Adrenal gland (tissue), 12 donors: Measurements from ENCODE around the gene MROH2A. TPM values are rescaled to one million over a fixed set of nuclear protein-coding genes. Genes with fewer than 3 reads are reported as not detected.

Experiments used
- DNase-seq, 7 donors: peaks; one replicate each; pipeline ENCODE4 v3.0.0-alpha.2; 2019 to 2020
- H3K27ac ChIP-seq, 5 donors: fragments of 200-600 bp; sonication (generic) in 4 of 5; 1 replicate in 3 of 5; 2 replicates in 2 of 5; pipeline versions ENCODE4 v1.5.1 to v1.8.0; 2016 to 2020; ENCODE audit warnings: mild to moderate bottlenecking in 1 of 5
- H3K27me3 ChIP-seq: fragments of 200-600 bp; 2 replicates; pipeline ENCODE4 v1.8.0; 2021
- H3K36me3 ChIP-seq, 2 donors: fragments of 200-600 bp; replicated peaks in 1 of 2; 1 replicate in 1 of 2; 2 replicates in 1 of 2; pipeline versions ENCODE4 v1.5.1 to v1.8.0; 2018 to 2022
- H3K4me1 ChIP-seq, 2 donors: fragments of 200-600 bp; replicated peaks in 1 of 2; 1 replicate in 1 of 2; 2 replicates in 1 of 2; pipeline versions ENCODE4 v1.5.1 to v1.8.0; 2018 to 2021
- H3K4me3 ChIP-seq, 4 donors: fragments of 200-600 bp; sonication (generic) in 3 of 4; one replicate each; pipeline ENCODE4 v1.5.1; 2016 to 2018
- H3K9me3 ChIP-seq, 3 donors: fragments of 200-600 bp; sonication (generic) in 1 of 3; replicated peaks in 1 of 3; 1 replicate in 2 of 3; 2 replicates in 1 of 3; pipeline versions ENCODE4 v1.5.1 to v1.8.0; 2016 to 2021
- CTCF ChIP-seq, 6 experiments: fragments of 450-650 bp in 4 of 6; fragments of 200-600 bp in 2 of 6; sonication (generic) in 1 of 6; IDR thresholded peaks; 1 replicate in 5 of 6; 2 replicates in 1 of 6; pipeline versions ENCODE4 v1.5.1 to v1.8.0; 2016 to 2021; ENCODE audit warnings: antibody characterized with exemption in 6 of 6, mild to moderate bottlenecking in 2 of 6, moderate library complexity in 1 of 6
- POLR2A ChIP-seq, 2 donors: fragments of 450-650 bp; IDR thresholded peaks; one replicate each; pipeline ENCODE4 v1.6.1; 2017; ENCODE audit warnings: antibody characterized with exemption in 2 of 2, mild to moderate bottlenecking in 2 of 2, moderate library complexity in 1 of 2
- WGBS, 4 donors: extraction: QIAGEN DNeasy Blood & Tissue Kit in 2 of 4; methylation state at CpG; one replicate each; pipeline versions ENCODE4 v1.1.5 to v1.1.7; 2013 to 2017; 5-methylcytosine and 5-hydroxymethylcytosine counted together
- intact Hi-C, 2 donors: fragments of 100-400 bp; cut with DNase I; formaldehyde crosslinking; loops; one replicate each; pipeline versions ENCODE4 v1.14.1 to v1.15.0; 2022 to 2023
- polyA plus RNA-seq, 3 donors: library from polyadenylated mRNA; stranded (reverse); fragments of 200-250 nt in 2 of 3; fragments of 350-450 nt in 1 of 3; fragmentation: Illumina TruSeq in 1 of 3; extraction: RNeasy Lipid Tissue Mini Kit (QIAGEN cat#74804) in 1 of 3; gene quantifications; one replicate each; pipeline ENCODE4 v1.2.3, GENCODE V29; 2013 to 2014
- total RNA-seq, 9 donors: library from RNA; depleted of rRNA in 4 of 9; stranded (reverse); fragments of >200 nt in 4 of 9; fragments of 120-200 nt in 1 of 9; fragmentation: NEBNext Ultra II Directional in 1 of 9; extraction: Animal tissue kit (Norgen Biotek cat#: 25700) in 1 of 9; gene quantifications; one replicate each; pipeline versions ENCODE4 v1.1.0 to v1.2.4, GENCODE V29; 2013 to 2023
- donor health status: healthy with polysubstance abuse.
- donor health status: Bipolar disorder and iron deficiency.
- donor health status: DM: yes; HTN: yes; CAD: no.
- donor health status: DM: no; HTN: no; CAD: no.
- donor health status: DM: no; HTN: no; CAD: no.
- donor health status: DM: yes; HTN: yes; CAD: no.

Gene MROH2A
- total and polyA plus RNA-seq, 12 donors, result 0.13 TPM; not detected in 11

- no peak for TF ChIP-seq CTCF (IDR thresholded peaks at IDR 0.05)
- TF ChIP-seq POLR2A (IDR thresholded peaks at IDR 0.05), result no peak
- Histone ChIP-seq H3K4me1 (no peaks in the 10 kb centered on the region), H3K4me3 (no peak overlapping the region), H3K27me3 (no peaks in the 10 kb centered on the region), H3K9me3 (no peaks in the 10 kb centered on the region), H3K36me3 (no peaks in the 10 kb centered on the region), H3K27ac (no peak overlapping the region)
- WGBS, 4 donors, result 72 to 85% (median 76%) methylated on average over 10 of the region's 10 CpGs
- intact Hi-C loops, result no loop called here
- DNase-seq, result no peak
Observed at GRCh38 chr2:233833345-233833744, 55.2 kb downstream of the MROH2A start.

GRCh38 chr2:233835230-233836186, 57.4 kb downstream of the MROH2A start:
- intact Hi-C loops, result no loop called here
- Histone ChIP-seq H3K36me3 (no peaks in the 10 kb centered on the region), H3K4me3 (no peak overlapping the region), H3K9me3 (no peaks in the 10 kb centered on the region), H3K4me1 (no peaks in the 10 kb centered on the region), H3K27me3 (no peaks in the 10 kb centered on the region), H3K27ac (no peak overlapping the region)
- WGBS, 4 donors, result 95 to 97% (median 96%) methylated on average over 11 to 14 of the region's 14 CpGs
- no peak for DNase-seq
- no peak for TF ChIP-seq POLR2A (IDR thresholded peaks at IDR 0.05)
- no peak for TF ChIP-seq CTCF (IDR thresholded peaks at IDR 0.05)

- intact Hi-C loops, result no loop called here
- peak in 1 of 7 donors; percentile 6 for DNase-seq
- TF ChIP-seq CTCF (IDR thresholded peaks at IDR 0.05) (no peak), POLR2A (IDR thresholded peaks at IDR 0.05) (no peak)
- WGBS, 4 donors, result 94 to 98% (median 98%) methylated on average over 7 of the region's 7 CpGs
- H3K27me3 ChIP-seq, result no peaks in the 10 kb centered on the region
- H3K4me1 ChIP-seq, result no peaks in the 10 kb centered on the region
- no peaks in the 10 kb centered on the region for H3K36me3 ChIP-seq
- H3K27ac ChIP-seq, result no peak overlapping the region
- no peak overlapping the region for H3K4me3 ChIP-seq
- H3K9me3 ChIP-seq, result no peaks in the 10 kb centered on the region
Observed at GRCh38 chr2:233836359-233836758, 58.2 kb downstream of the MROH2A start.

- Histone ChIP-seq H3K4me1 (no peaks in the 10 kb centered on the region), H3K27ac (no peak overlapping the region), H3K4me3 (no peak overlapping the region), H3K9me3 (no peaks in the 10 kb centered on the region), H3K36me3 (no peaks in the 10 kb centered on the region), H3K27me3 (no peaks in the 10 kb centered on the region)
- TF ChIP-seq POLR2A (IDR thresholded peaks at IDR 0.05) (no peak), CTCF (IDR thresholded peaks at IDR 0.05) (no peak)
- peak in 2 of 7 donors; percentile 2 to 14 for DNase-seq
- intact Hi-C loops, result no loop called here
- 91 to 93% (median 92%) methylated on average over 9 of the region's 9 CpGs for WGBS, 4 donors
Observed at GRCh38 chr2:233837694-233838229, 59.6 kb downstream of the MROH2A start.
